ENCODE results near the gene AFM. TPM values are rescaled to one million over a fixed set of nuclear protein-coding genes. Genes with fewer than 3 reads are reported as not detected.
"Not testable (repeated sequence)": the region's sequence is repeated elsewhere in the genome, so short reads cannot be mapped to it uniquely, and the experiment has no call there.

AFM gene
- total and polyA plus RNA-seq, 2 experiments from 2014 or later: 52.7 to 78.4 TPM

GRCh38 chr4:73539386-73539785, 57.8 kb downstream of the AFM start:
- H3K4me3 ChIP-seq: no peak overlapping the region
- no peak overlapping the region for H3K27ac ChIP-seq
- WGBS (ENCODE audit: low lambda C conversion rate, missing lambda C conversion rate): 51% methylated on average over 4 of the region's 4 CpGs
- H3K36me3 ChIP-seq (replicated peaks; ENCODE audit: insufficient read depth, low read depth): no peaks in the 10 kb centered on the region
- H3K4me1 ChIP-seq (ENCODE audit: insufficient read depth): no peaks in the 10 kb centered on the region
- no peaks in the 10 kb centered on the region for H3K9me3 ChIP-seq (ENCODE audit: low read depth)
- no peaks in the 10 kb centered on the region for H3K9me2 ChIP-seq (replicated peaks; ENCODE audit: insufficient read depth)
- TF ChIP-seq EZH2phosphoT487 (IDR thresholded peaks at IDR 0.05; ENCODE audit: low read depth, severe bottlenecking, unreplicated experiment) (no peak), EZH2 (IDR thresholded peaks at IDR 0.05; ENCODE audit: borderline replicate concordance) (no peak), CTCF (IDR thresholded peaks at IDR 0.05; ENCODE audit: poor library complexity) (no peak)
- H3K27me3 ChIP-seq: no peaks in the 10 kb centered on the region
- H4K20me1 ChIP-seq (ENCODE audit: insufficient read depth, poor library complexity, severe bottlenecking): no peaks in the 10 kb centered on the region
- no peaks in the 10 kb centered on the region for H3K79me2 ChIP-seq
- no peak overlapping the region for H3K4me2 ChIP-seq
- H2AFZ ChIP-seq: no peak overlapping the region
- no peak for DNase-seq (ENCODE audit: low spot score)

- Histone ChIP-seq H2AFZ (no peak overlapping the region), H3K9me3 (ENCODE audit: low read depth) (no peaks in the 10 kb centered on the region), H3K27ac (no peak overlapping the region), H3K4me1 (ENCODE audit: insufficient read depth) (no peaks in the 10 kb centered on the region), H3K4me2 (no peak overlapping the region), H3K9me2 (replicated peaks; ENCODE audit: insufficient read depth) (no peaks in the 10 kb centered on the region), H3K36me3 (replicated peaks; ENCODE audit: insufficient read depth, low read depth) (no peaks in the 10 kb centered on the region), H3K4me3 (no peak overlapping the region), H3K79me2 (no peaks in the 10 kb centered on the region), H3K27me3 (no peaks in the 10 kb centered on the region), H4K20me1 (ENCODE audit: insufficient read depth, poor library complexity, severe bottlenecking) (no peaks in the 10 kb centered on the region)
- TF ChIP-seq CTCF (IDR thresholded peaks at IDR 0.05; ENCODE audit: poor library complexity) (no peak), EZH2 (IDR thresholded peaks at IDR 0.05; ENCODE audit: borderline replicate concordance) (no peak), EZH2phosphoT487 (IDR thresholded peaks at IDR 0.05; ENCODE audit: low read depth, severe bottlenecking, unreplicated experiment) (no peak)
- 65% methylated on average over 3 of the region's 3 CpGs for WGBS (ENCODE audit: low lambda C conversion rate, missing lambda C conversion rate)
- no peak for DNase-seq (ENCODE audit: low spot score)
Measured at GRCh38 chr4:73540826-73541225, 59.3 kb downstream of the AFM start.

GRCh38 chr4:73541251-73541650, 59.7 kb downstream of the AFM start:
- no peak overlapping the region for H3K27ac ChIP-seq
- H3K4me1 ChIP-seq (ENCODE audit: insufficient read depth): no peaks in the 10 kb centered on the region
- no peak for TF ChIP-seq EZH2phosphoT487 (IDR thresholded peaks at IDR 0.05; ENCODE audit: low read depth, severe bottlenecking, unreplicated experiment)
- TF ChIP-seq CTCF (IDR thresholded peaks at IDR 0.05; ENCODE audit: poor library complexity): no peak
- no peak for TF ChIP-seq EZH2 (IDR thresholded peaks at IDR 0.05; ENCODE audit: borderline replicate concordance)
- no peaks in the 10 kb centered on the region for H3K36me3 ChIP-seq (replicated peaks; ENCODE audit: insufficient read depth, low read depth)
- DNase-seq (ENCODE audit: low spot score): no peak
- H3K79me2 ChIP-seq: no peaks in the 10 kb centered on the region
- H3K27me3 ChIP-seq: no peaks in the 10 kb centered on the region
- 66% methylated on average over 3 of the region's 3 CpGs for WGBS (ENCODE audit: low lambda C conversion rate, missing lambda C conversion rate)
- no peak overlapping the region for H2AFZ ChIP-seq
- no peaks in the 10 kb centered on the region for H3K9me2 ChIP-seq (replicated peaks; ENCODE audit: insufficient read depth)
- no peaks in the 10 kb centered on the region for H4K20me1 ChIP-seq (ENCODE audit: insufficient read depth, poor library complexity, severe bottlenecking)
- H3K4me2 ChIP-seq: no peak overlapping the region
- H3K9me3 ChIP-seq (ENCODE audit: low read depth): no peaks in the 10 kb centered on the region
- no peak overlapping the region for H3K4me3 ChIP-seq

GRCh38 chr4:73544620-73545019, 63.1 kb downstream of the AFM start:
- Histone ChIP-seq H3K4me2 (no peak overlapping the region), H2AFZ (no peak overlapping the region), H3K9me3 (ENCODE audit: low read depth) (no peaks in the 10 kb centered on the region), H3K4me1 (ENCODE audit: insufficient read depth) (no peaks in the 10 kb centered on the region), H3K4me3 (no peak overlapping the region), H3K79me2 (no peaks in the 10 kb centered on the region), H3K36me3 (replicated peaks; ENCODE audit: insufficient read depth, low read depth) (no peaks in the 10 kb centered on the region), H3K27me3 (no peaks in the 10 kb centered on the region), H3K27ac (no peak overlapping the region), H3K9me2 (replicated peaks; ENCODE audit: insufficient read depth) (no peaks in the 10 kb centered on the region), H4K20me1 (ENCODE audit: insufficient read depth, poor library complexity, severe bottlenecking) (no peaks in the 10 kb centered on the region)
- WGBS (ENCODE audit: low lambda C conversion rate, missing lambda C conversion rate): 82% methylated on average over 2 of the region's 2 CpGs
- TF ChIP-seq EZH2 (IDR thresholded peaks at IDR 0.05; ENCODE audit: borderline replicate concordance): no peak
- no peak for TF ChIP-seq EZH2phosphoT487 (IDR thresholded peaks at IDR 0.05; ENCODE audit: low read depth, severe bottlenecking, unreplicated experiment)
- no peak for TF ChIP-seq CTCF (IDR thresholded peaks at IDR 0.05; ENCODE audit: poor library complexity)
- DNase-seq (ENCODE audit: low spot score): no peak

- not testable (repeated sequence) for H3K4me1 ChIP-seq (ENCODE audit: insufficient read depth); H3K79me2 ChIP-seq; H2AFZ ChIP-seq; H3K9me3 ChIP-seq (ENCODE audit: low read depth); H3K4me2 ChIP-seq; H3K27me3 ChIP-seq; H4K20me1 ChIP-seq (ENCODE audit: insufficient read depth, poor library complexity, severe bottlenecking); DNase-seq (ENCODE audit: low spot score); H3K36me3 ChIP-seq (replicated peaks; ENCODE audit: insufficient read depth, low read depth); H3K4me3 ChIP-seq; H3K27ac ChIP-seq; H3K9me2 ChIP-seq (replicated peaks; ENCODE audit: insufficient read depth)
- 80% methylated on average over 11 of the region's 11 CpGs for WGBS (ENCODE audit: low lambda C conversion rate, missing lambda C conversion rate)
Measured at GRCh38 chr4:73550865-73551264, 69.3 kb downstream of the AFM start.
